DND-41 (cell line): ENCODE results near the gene KCNH8.

ENCODE experiments used
- ATAC-seq: fragments of 200-7000 bp; cut with Tn5 transposase; 3 replicates; pipeline ENCODE4 v1.9.1; 2021; ENCODE audit warnings: low read depth; ENCODE audit not compliant: insufficient read depth
- DNase-seq: peaks from one replicate; pipeline ENCODE4 v3.0.0-alpha.2; 2020
- H2AFZ ChIP-seq: 2 replicates; pipeline ENCODE4 v1.6.0; 2012; ENCODE audit warnings: low read depth, low read length
- H3K27ac ChIP-seq: 2 replicates; pipeline ENCODE4 v1.5.1; 2012; ENCODE audit warnings: low read length, inconsistent platforms
- H3K27me3 ChIP-seq: fragments of 200-600 bp; sonication (generic); 2 replicates; pipeline ENCODE4 v1.6.0; 2012; ENCODE audit warnings: low read length, mild to moderate bottlenecking, inconsistent platforms; ENCODE audit not compliant: insufficient read depth, poor library complexity
- H3K36me3 ChIP-seq: 2 replicates; pipeline ENCODE4 v1.5.1; 2012; ENCODE audit warnings: low read length, inconsistent platforms; ENCODE audit not compliant: insufficient read depth
- H3K4me1 ChIP-seq: 2 replicates; pipeline ENCODE4 v1.5.1; 2012; ENCODE audit warnings: mild to moderate bottlenecking, low read length; ENCODE audit not compliant: insufficient read depth
- H3K4me2 ChIP-seq: 2 replicates; pipeline ENCODE4 v1.6.0; 2012; ENCODE audit warnings: mild to moderate bottlenecking, moderate library complexity, low read length, inconsistent platforms; ENCODE audit not compliant: insufficient read depth
- H3K4me3 ChIP-seq, 2 experiments: fragments of 200-600 bp in 1 of 2; shearing (Covaris generic) in 1 of 2; 2 replicates each; pipeline ENCODE4 v1.5.1; 2012 to 2016; ENCODE audit warnings: inconsistent platforms in 2 of 2, low read length in 2 of 2, mild to moderate bottlenecking in 2 of 2, low read depth in 1 of 2, moderate library complexity in 1 of 2
- H3K79me2 ChIP-seq: 2 replicates; pipeline ENCODE4 v1.6.0; 2012; ENCODE audit warnings: low read length, inconsistent platforms; ENCODE audit not compliant: insufficient read depth
- H3K9ac ChIP-seq: 2 replicates; pipeline ENCODE4 v1.6.0; 2012; ENCODE audit warnings: low read depth, mild to moderate bottlenecking, inconsistent platforms, low read length, moderate library complexity
- H3K9me3 ChIP-seq: 2 replicates; pipeline ENCODE4 v1.5.1; 2012; ENCODE audit warnings: low read length, moderate library complexity, mild to moderate bottlenecking, inconsistent platforms; ENCODE audit not compliant: insufficient read depth, severe bottlenecking
- H4K20me1 ChIP-seq: 2 replicates; pipeline ENCODE4 v1.6.0; 2012; ENCODE audit warnings: low read length; ENCODE audit not compliant: insufficient read depth
- EZH2 ChIP-seq: IDR thresholded peaks from 3 replicates; pipeline ENCODE4 v1.6.1; 2012; ENCODE audit warnings: borderline replicate concordance, low read depth, mild to moderate bottlenecking, moderate library complexity, low read length, inconsistent platforms; ENCODE audit not compliant: severe bottlenecking
- TF ChIP-seq, protein P1 (sequence below): IDR thresholded peaks from 2 replicates; pipeline ENCODE4 v1.5.1; 2012; ENCODE audit warnings: borderline replicate concordance, low read length, moderate library complexity, mild to moderate bottlenecking; ENCODE audit not compliant: poor library complexity, severe bottlenecking; ENCODE audit errors: extremely low read depth

KCNH8 gene

DNA sequence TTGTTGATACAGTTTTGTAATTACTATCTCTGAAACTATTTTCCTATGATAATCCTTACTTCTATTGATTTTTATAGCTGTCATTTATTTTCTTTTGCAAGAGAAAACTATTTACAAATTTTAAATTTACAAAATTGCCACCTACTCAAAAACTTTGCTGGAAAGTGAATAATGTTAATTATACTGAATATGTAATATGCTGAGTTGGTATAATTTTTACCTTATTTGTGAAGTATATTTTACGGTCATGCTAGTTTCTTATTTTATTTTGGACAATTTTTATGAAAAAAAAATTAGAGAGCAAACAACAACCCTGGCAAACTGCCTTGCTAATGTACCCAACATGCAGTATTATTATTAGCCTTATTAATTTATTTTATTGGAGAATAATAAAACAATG, 2.9 kb downstream of the KCNH8 start:
- peaks cover 11% of the 10 kb centered on the region for H3K27me3 ChIP-seq
- no peak overlapping the region for H2AFZ ChIP-seq
- H3K9me3 ChIP-seq = no peaks in the 10 kb centered on the region
- H3K79me2 ChIP-seq = no peaks in the 10 kb centered on the region
- H3K27ac ChIP-seq = no peak overlapping the region
- ATAC-seq (no peak), DNase-seq (no peak)
- H3K4me3 ChIP-seq = no peak overlapping the region
- no peak overlapping the region for H3K9ac ChIP-seq
- H3K4me2 ChIP-seq = no peak overlapping the region
- H3K4me1 ChIP-seq = peaks cover 17% of the 10 kb centered on the region
- H4K20me1 ChIP-seq = no peaks in the 10 kb centered on the region
- TF ChIP-seq EZH2 = no peak
- TF ChIP-seq, protein P1, sequence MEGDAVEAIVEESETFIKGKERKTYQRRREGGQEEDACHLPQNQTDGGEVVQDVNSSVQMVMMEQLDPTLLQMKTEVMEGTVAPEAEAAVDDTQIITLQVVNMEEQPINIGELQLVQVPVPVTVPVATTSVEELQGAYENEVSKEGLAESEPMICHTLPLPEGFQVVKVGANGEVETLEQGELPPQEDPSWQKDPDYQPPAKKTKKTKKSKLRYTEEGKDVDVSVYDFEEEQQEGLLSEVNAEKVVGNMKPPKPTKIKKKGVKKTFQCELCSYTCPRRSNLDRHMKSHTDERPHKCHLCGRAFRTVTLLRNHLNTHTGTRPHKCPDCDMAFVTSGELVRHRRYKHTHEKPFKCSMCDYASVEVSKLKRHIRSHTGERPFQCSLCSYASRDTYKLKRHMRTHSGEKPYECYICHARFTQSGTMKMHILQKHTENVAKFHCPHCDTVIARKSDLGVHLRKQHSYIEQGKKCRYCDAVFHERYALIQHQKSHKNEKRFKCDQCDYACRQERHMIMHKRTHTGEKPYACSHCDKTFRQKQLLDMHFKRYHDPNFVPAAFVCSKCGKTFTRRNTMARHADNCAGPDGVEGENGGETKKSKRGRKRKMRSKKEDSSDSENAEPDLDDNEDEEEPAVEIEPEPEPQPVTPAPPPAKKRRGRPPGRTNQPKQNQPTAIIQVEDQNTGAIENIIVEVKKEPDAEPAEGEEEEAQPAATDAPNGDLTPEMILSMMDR = no peak
- no peaks in the 10 kb centered on the region for H3K36me3 ChIP-seq

DNA sequence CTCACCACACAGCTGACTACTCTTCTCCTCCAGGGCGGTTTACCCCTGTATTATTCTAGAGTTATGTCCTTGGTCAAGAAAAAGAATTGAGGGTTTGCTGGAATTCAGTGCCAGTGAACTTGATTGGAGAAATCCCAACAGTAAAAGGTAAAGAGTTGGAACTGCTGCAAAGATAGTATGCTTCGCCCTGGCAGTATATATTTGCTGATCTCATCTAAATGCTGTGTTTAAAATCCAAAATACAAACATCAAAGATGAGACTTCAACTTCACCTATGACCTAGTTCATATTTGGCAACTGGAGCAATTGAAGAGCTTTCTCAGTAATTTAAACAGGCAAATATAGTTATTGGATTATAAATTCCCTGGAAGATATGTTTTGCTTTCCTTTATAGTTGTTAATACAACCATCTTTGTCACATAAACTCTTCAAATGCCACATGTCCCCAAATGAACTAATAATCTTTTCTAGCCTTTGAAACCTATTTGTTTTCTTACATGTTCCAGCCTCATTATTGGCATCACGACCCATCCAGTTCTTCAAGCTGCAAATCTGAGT, 6.5 kb downstream of the KCNH8 start:
- Histone ChIP-seq H3K27ac (no peak overlapping the region), H4K20me1 (no peaks in the 10 kb centered on the region), H3K4me1 (no peaks in the 10 kb centered on the region), H3K4me3 (no peak overlapping the region), H3K9me3 (no peaks in the 10 kb centered on the region), H3K27me3 (no peaks in the 10 kb centered on the region), H3K9ac (no peak overlapping the region), H3K36me3 (no peaks in the 10 kb centered on the region), H3K4me2 (no peak overlapping the region), H2AFZ (no peak overlapping the region), H3K79me2 (no peaks in the 10 kb centered on the region)
- TF ChIP-seq, protein P1 = no peak
- no peak for TF ChIP-seq EZH2
- DNase-seq (no peak), ATAC-seq (no peak)

DNA sequence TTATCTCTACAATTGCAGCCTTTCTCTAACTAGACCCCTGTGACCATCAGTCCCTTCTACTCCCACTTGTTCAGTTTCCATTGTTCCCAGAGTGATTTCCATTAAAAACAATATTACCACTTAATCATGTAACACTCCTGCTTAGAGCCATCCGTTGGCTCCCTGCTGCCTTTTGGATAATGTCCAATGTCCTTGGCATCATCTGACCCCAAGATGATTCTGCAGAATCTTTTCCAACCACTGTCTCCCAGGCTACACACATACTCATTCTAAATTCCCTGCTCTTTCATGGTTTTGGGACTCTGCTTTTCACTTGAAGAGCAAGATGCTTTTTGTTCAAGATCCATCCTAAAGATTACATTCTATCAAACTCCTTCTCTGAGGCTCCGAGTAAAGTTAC, 7.1 kb downstream of the KCNH8 start:
- no peaks in the 10 kb centered on the region for H4K20me1 ChIP-seq
- H3K4me2 ChIP-seq = no peak overlapping the region
- H3K36me3 ChIP-seq = no peaks in the 10 kb centered on the region
- ATAC-seq = no peak
- no peak for DNase-seq
- H3K4me3 ChIP-seq = no peak overlapping the region
- no peaks in the 10 kb centered on the region for H3K9me3 ChIP-seq
- H3K9ac ChIP-seq = no peak overlapping the region
- H2AFZ ChIP-seq = no peak overlapping the region
- no peaks in the 10 kb centered on the region for H3K79me2 ChIP-seq
- H3K27me3 ChIP-seq = no peaks in the 10 kb centered on the region
- no peaks in the 10 kb centered on the region for H3K4me1 ChIP-seq
- H3K27ac ChIP-seq = no peak overlapping the region
- no peak for TF ChIP-seq EZH2

- Histone ChIP-seq H3K36me3 (no peaks in the 10 kb centered on the region), H4K20me1 (no peaks in the 10 kb centered on the region), H3K79me2 (no peaks in the 10 kb centered on the region), H2AFZ (no peak overlapping the region), H3K9ac (no peak overlapping the region), H3K4me2 (no peak overlapping the region), H3K27me3 (no peaks in the 10 kb centered on the region), H3K27ac (no peak overlapping the region), H3K9me3 (no peaks in the 10 kb centered on the region), H3K4me3 (no peak overlapping the region), H3K4me1 (no peaks in the 10 kb centered on the region)
- DNase-seq = no peak
- no peak for ATAC-seq
- TF ChIP-seq EZH2 = no peak
- TF ChIP-seq, protein P1 = no peak
Observed at GRCh38 chr3:19159966-19160635, 11.8 kb downstream of the KCNH8 start.
